ENCODE results near the gene CTAG2.

- TF ChIP-seq FOXK1 (CRISPR knock-in tag; IDR thresholded peaks at IDR 0.05) (no peak), NR1H2 (CRISPR knock-in tag; IDR thresholded peaks at IDR 0.05) (no peak), NFE2L1 (CRISPR knock-in tag; IDR thresholded peaks at IDR 0.05) (no peak), CTCF (IDR thresholded peaks at IDR 0.05) (no peak)
- TF ChIP-seq, protein P1, sequence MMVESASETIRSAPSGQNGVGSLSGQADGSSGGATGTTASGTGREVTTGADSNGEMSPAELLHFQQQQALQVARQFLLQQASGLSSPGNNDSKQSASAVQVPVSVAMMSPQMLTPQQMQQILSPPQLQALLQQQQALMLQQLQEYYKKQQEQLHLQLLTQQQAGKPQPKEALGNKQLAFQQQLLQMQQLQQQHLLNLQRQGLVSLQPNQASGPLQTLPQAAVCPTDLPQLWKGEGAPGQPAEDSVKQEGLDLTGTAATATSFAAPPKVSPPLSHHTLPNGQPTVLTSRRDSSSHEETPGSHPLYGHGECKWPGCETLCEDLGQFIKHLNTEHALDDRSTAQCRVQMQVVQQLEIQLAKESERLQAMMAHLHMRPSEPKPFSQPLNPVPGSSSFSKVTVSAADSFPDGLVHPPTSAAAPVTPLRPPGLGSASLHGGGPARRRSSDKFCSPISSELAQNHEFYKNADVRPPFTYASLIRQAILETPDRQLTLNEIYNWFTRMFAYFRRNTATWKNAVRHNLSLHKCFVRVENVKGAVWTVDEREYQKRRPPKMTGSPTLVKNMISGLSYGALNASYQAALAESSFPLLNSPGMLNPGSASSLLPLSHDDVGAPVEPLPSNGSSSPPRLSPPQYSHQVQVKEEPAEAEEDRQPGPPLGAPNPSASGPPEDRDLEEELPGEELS (CRISPR knock-in tag; IDR thresholded peaks at IDR 0.05) = no peak
- TF ChIP-seq, protein P2, sequence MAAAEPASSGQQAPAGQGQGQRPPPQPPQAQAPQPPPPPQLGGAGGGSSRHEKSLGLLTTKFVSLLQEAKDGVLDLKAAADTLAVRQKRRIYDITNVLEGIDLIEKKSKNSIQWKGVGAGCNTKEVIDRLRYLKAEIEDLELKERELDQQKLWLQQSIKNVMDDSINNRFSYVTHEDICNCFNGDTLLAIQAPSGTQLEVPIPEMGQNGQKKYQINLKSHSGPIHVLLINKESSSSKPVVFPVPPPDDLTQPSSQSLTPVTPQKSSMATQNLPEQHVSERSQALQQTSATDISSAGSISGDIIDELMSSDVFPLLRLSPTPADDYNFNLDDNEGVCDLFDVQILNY (CRISPR knock-in tag; IDR thresholded peaks at IDR 0.05) = no peak
Observed at GRCh38 chrX:154649503-154650220, 3.7 kb downstream of the CTAG2 start.
